Activated CD4-positive, alpha-beta memory T cell treated with anti-CD3 and anti-CD28 coated beads, Interleukin-2, amount 10 ng/mL, durations not matched to agents 7 days and 5 days (primary cell): ENCODE results near the gene CDC20B. TPM values are rescaled to one million over a fixed set of nuclear protein-coding genes. Genes with fewer than 3 reads are reported as not detected.
A peak's percentile ranks its signal among the peaks of the same experiment; 100 is the strongest.
"Not testable (repeated sequence)": the region's sequence is repeated elsewhere in the genome, so short reads cannot be mapped to it uniquely, and the experiment has no call there.

ENCODE experiments used
- CTCF ChIA-PET: fragments of 350-600 bp; sonication (Branson Sonifier 250); formaldehyde crosslinking; loops from one replicate; lab custom pipeline; 2021; ENCODE audit warnings: antibody characterized with exemption, inconsistent platforms; lab: Charles Lee
- POLR2A ChIA-PET: fragments of 350-600 bp; sonication (Branson Sonifier 250); formaldehyde crosslinking; loops from one replicate; lab custom pipeline; 2021; ENCODE audit warnings: antibody characterized with exemption; lab: Charles Lee
- DNase-seq: peaks from one replicate; pipeline ENCODE4 v3.0.0-alpha.2; 2020
- H3K27ac Mint-ChIP-seq: one replicate; pipeline ENCODE4 v1.8.0; 2021; ENCODE audit warnings: mild to moderate bottlenecking, mixed read lengths
- H3K27me3 Mint-ChIP-seq: one replicate; pipeline ENCODE4 v1.8.0; 2021; ENCODE audit warnings: mixed read lengths
- H3K36me3 Mint-ChIP-seq: one replicate; pipeline ENCODE4 v1.8.0; 2021; ENCODE audit warnings: low read depth, mixed read lengths
- H3K4me1 Mint-ChIP-seq: one replicate; pipeline ENCODE4 v1.8.0; 2021; ENCODE audit warnings: mixed read lengths
- H3K4me3 Mint-ChIP-seq: one replicate; pipeline ENCODE4 v1.8.0; 2021; ENCODE audit warnings: mild to moderate bottlenecking, mixed read lengths
- H3K9me3 Mint-ChIP-seq: one replicate; pipeline ENCODE4 v1.8.0; 2021; ENCODE audit warnings: mixed read lengths
- total RNA-seq, 2 experiments: library from RNA; stranded (reverse); gene quantifications; one replicate each; pipeline ENCODE4 v1.2.3, GENCODE V29; 2021

CDC20B gene
- total RNA-seq, 2 experiments from 2014 or later = 0.13 to 0.18 TPM

DNA sequence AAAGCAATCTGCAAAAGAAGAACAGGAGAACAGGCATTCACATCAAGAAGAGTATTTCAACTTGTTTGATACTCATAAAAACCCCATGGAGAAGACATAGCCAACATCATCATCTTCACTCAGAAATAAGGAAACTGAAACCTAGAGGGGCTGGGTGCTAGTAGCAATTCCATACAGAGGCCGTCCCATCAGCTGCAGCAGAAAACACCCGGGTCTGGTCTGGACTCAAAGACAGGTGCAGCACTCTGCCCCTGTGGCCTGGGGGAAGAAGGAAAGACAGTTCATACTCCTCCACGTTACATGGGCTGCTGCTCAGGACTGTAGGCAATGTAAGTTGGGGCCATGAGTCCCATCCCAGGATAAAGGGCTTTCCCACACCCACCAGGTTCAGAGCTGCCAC, 58.9 kb downstream of the CDC20B start:
- ChIA-PET POLR2A (no interaction called here), CTCF (interaction anchor here (1.7 kb wide), 1 partner anchor 169 kb away, joined by 4 read pairs; no protein-coding TSS in a partner anchor)
- Mint-ChIP-seq H3K9me3 (no peaks in the 10 kb centered on the region), H3K4me1 (peaks cover 21% of the 10 kb centered on the region), H3K27me3 (no peaks in the 10 kb centered on the region), H3K4me3 (no peak overlapping the region), H3K27ac (no peak overlapping the region), H3K36me3 (peaks cover 26% of the 10 kb centered on the region)
- DNase-seq = no peak

- H3K36me3 Mint-ChIP-seq = peaks cover 30% of the 10 kb centered on the region
- DNase-seq = no peak
- H3K4me1 Mint-ChIP-seq = peaks cover 27% of the 10 kb centered on the region
- no peak overlapping the region for H3K27ac Mint-ChIP-seq
- no peak overlapping the region for H3K4me3 Mint-ChIP-seq
- H3K9me3 Mint-ChIP-seq = no peaks in the 10 kb centered on the region
- POLR2A ChIA-PET = no interaction called here
- CTCF ChIA-PET = interaction anchor here (1.7 kb wide), 1 partner anchor 169 kb away, joined by 4 read pairs; no protein-coding TSS in a partner anchor
- H3K27me3 Mint-ChIP-seq = peaks cover 2% of the 10 kb centered on the region
These were observed 59.6 kb downstream of the CDC20B start for GRCh38 chr5:55113327-55113726.

- H3K4me3 Mint-ChIP-seq = no peak overlapping the region
- no peak for DNase-seq
- H3K9me3 Mint-ChIP-seq = no peaks in the 10 kb centered on the region
- H3K36me3 Mint-ChIP-seq = peaks cover 55% of the 10 kb centered on the region
- POLR2A ChIA-PET = no interaction called here
- H3K27me3 Mint-ChIP-seq = peaks cover 5% of the 10 kb centered on the region
- H3K27ac Mint-ChIP-seq = no peak overlapping the region
- CTCF ChIA-PET = no interaction called here
- peaks cover 50% of the 10 kb centered on the region for H3K4me1 Mint-ChIP-seq
These were observed 62.8 kb downstream of the CDC20B start for GRCh38 chr5:55110217-55110616.

DNA sequence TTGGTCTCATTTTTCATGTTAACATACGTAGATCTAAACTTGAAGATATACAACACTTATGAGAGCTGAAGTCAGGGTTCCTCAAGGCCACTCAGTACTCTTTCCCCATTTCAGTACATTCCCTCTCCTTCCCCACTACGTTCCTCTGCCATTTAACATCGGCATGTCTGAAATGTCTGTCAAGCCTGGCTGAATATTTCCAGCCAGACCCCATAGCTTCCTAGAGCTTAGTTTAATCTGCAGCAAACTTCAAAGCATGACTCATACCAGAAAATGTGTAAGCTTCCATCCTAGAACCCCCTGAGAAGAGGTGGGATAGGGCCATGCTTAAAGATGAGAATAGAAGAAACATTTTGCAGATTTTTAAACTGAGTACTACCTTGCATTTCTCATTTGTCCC, 64.3 kb downstream of the CDC20B start:
- Mint-ChIP-seq H3K4me3 (no peak overlapping the region), H3K36me3 (peaks cover 71% of the 10 kb centered on the region), H3K4me1 (peaks cover 61% of the 10 kb centered on the region), H3K9me3 (no peaks in the 10 kb centered on the region), H3K27me3 (peaks cover 5% of the 10 kb centered on the region), H3K27ac (no peak overlapping the region)
- ChIA-PET CTCF (interaction anchor here (0.9 to 7.5 kb wide), 3 partner anchors 47 to 165 kb away, joined by 3 to 45 read pairs (median 3); no protein-coding TSS in a partner anchor), POLR2A (interaction anchor here (1.0 to 1.2 kb wide), 3 partner anchors 33 to 200 kb away, joined by 3 to 8 read pairs (median 3); no protein-coding TSS in a partner anchor)
- DNase-seq = no peak

- not testable (repeated sequence) for H3K27ac Mint-ChIP-seq, DNase-seq, H3K9me3 Mint-ChIP-seq, H3K27me3 Mint-ChIP-seq
- ChIA-PET CTCF (interaction anchor here (1.0 to 7.5 kb wide), 4 partner anchors 28 to 203 kb away, joined by 3 to 45 read pairs (median 6); no protein-coding TSS in a partner anchor), POLR2A (interaction anchor here (1.5 to 6.3 kb wide), 4 partner anchors 36 to 81 kb away, joined by 3 to 59 read pairs (median 12); partner anchors contain the start of gene GZMK)
- H3K4me3 Mint-ChIP-seq = peak overlapping the region; percentile 54
- H3K36me3 Mint-ChIP-seq = peaks cover 72% of the 10 kb centered on the region
- H3K4me1 Mint-ChIP-seq = peaks cover 68% of the 10 kb centered on the region
These were observed 67.0 kb downstream of the CDC20B start for GRCh38 chr5:55105976-55106375.

GRCh38 chr5:55104946-55105701, 67.9 kb downstream of the CDC20B start:
- Mint-ChIP-seq H3K36me3 (peaks cover 74% of the 10 kb centered on the region), H3K4me1 (peaks cover 74% of the 10 kb centered on the region), H3K27ac (peak overlapping the region; percentile 93), H3K27me3 (peaks cover 5% of the 10 kb centered on the region), H3K9me3 (peaks cover 9% of the 10 kb centered on the region), H3K4me3 (peak overlapping the region; percentile 83)
- peak; percentile 39 for DNase-seq
- ChIA-PET POLR2A (interaction anchor here (0.6 to 6.3 kb wide), 15 partner anchors 9 to 586 kb away, joined by 3 to 70 read pairs (median 11); partner anchors contain the start of gene GZMK), CTCF (interaction anchor here (0.6 to 7.5 kb wide), 10 partner anchors 29 to 202 kb away, joined by 3 to 45 read pairs (median 6); partner anchors contain the start of gene GPX8)

DNA sequence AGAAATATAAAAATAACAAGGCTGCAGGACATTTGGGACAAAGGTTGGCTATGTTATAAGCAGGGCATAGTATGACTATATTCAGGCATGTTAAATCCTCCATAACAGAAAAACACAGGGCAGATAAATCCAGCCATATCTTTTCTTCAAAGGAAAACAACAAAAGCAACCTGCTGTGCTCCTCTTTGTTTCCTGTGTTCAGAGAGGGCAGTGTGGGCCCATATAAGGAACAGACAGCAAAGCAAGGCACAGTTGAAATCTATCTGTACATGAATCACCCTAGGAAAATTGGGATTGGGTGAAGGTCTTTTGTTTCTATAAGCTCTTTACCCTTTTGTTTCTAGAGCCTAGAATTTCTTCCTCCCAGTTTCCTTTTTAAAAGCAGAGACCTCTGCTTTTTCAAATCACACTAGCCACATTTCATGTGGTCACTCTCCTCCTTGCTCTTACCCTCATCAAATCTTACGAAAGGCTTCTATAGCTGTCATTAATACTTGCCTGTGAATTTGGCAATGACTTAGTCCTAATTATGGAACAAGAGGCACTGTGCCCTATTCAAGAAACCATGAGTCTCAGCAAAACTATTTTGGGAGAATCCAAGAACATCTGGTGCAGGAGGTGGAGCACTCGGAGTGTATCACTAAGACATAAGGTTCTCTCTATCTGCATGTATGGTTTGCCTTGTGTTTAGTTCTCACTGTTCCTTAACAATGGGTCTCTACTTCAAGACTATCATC, 68.8 kb downstream of the CDC20B start:
- Mint-ChIP-seq H3K27ac (peak overlapping the region; percentile 93), H3K36me3 (peaks cover 74% of the 10 kb centered on the region), H3K4me3 (peak overlapping the region; percentile 83), H3K27me3 (peaks cover 7% of the 10 kb centered on the region), H3K4me1 (peaks cover 79% of the 10 kb centered on the region), H3K9me3 (peaks cover 14% of the 10 kb centered on the region)
- ChIA-PET CTCF (interaction anchor here (0.7 to 7.5 kb wide), 14 partner anchors 30 to 259 kb away, joined by 3 to 45 read pairs (median 5); partner anchors contain the start of gene GPX8), POLR2A (interaction anchor here (0.6 to 6.3 kb wide), 17 partner anchors 8 to 586 kb away, joined by 3 to 70 read pairs (median 6); partner anchors contain the start of gene GZMK)
- no peak for DNase-seq

DNA sequence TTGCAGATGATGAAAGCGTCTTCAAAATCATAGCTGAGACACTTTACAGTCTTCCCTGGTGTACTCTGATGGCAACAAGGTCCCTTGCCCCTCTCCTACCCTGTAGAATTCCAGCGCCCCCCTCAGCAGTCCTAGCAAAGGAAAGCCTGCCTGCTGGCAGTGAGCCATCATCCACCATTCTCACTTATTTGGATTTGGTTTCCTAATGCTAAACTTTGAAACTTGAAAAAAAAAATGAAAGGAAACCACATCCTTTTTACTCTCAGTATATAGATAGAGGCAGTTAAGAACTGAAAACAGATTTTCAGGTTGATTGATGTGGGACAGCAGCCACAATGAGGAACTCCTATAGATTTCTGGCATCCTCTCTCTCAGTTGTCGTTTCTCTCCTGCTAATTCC, 70.6 kb downstream of the CDC20B start, which contains the start of gene GZMA:
TSS of gene GZMA (plus strand) at position 299 of the 400 bp plus-strand sequence. CDS start at position 336, 37 bp downstream.
- Mint-ChIP-seq H3K4me3 (peak within 1 kb of the TSS; percentile 83), H3K9me3 (peaks cover 30% of the 10 kb centered on the region), H3K27ac (peak within 1 kb of the TSS; percentile 93), H3K4me1 (peaks cover 81% of the 10 kb centered on the region), H3K27me3 (peaks cover 5% of the 10 kb centered on the region), H3K36me3 (peaks cover 74% of the 10 kb centered on the region)
- DNase-seq = peak; percentile 47
- ChIA-PET POLR2A (interaction anchor here (0.6 to 6.3 kb wide), 14 partner anchors 22 to 491 kb away, joined by 3 to 70 read pairs (median 6); partner anchors contain the start of gene GZMK), CTCF (interaction anchor here (0.7 to 7.5 kb wide), 8 partner anchors 39 to 196 kb away, joined by 3 to 45 read pairs (median 7); no protein-coding TSS in a partner anchor)

- peaks cover 83% of the 10 kb centered on the region for H3K4me1 Mint-ChIP-seq
- H3K9me3 Mint-ChIP-seq = peaks cover 30% of the 10 kb centered on the region
- H3K4me3 Mint-ChIP-seq = peak overlapping the region; percentile 83
- CTCF ChIA-PET = interaction anchor here (0.7 to 7.5 kb wide), 5 partner anchors 9 to 195 kb away, joined by 3 to 45 read pairs (median 4); no protein-coding TSS in a partner anchor
- peak overlapping the region; percentile 93 for H3K27ac Mint-ChIP-seq
- H3K36me3 Mint-ChIP-seq = peaks cover 76% of the 10 kb centered on the region
- H3K27me3 Mint-ChIP-seq = peaks cover 5% of the 10 kb centered on the region
- POLR2A ChIA-PET = interaction anchor here (0.6 to 6.3 kb wide), 12 partner anchors 27 to 491 kb away, joined by 3 to 70 read pairs (median 5); partner anchors contain the start of gene GZMK
- DNase-seq = peak; percentile 48
These were observed 71.3 kb downstream of the CDC20B start for GRCh38 chr5:55101556-55102276.

GRCh38 chr5:55101148-55101547, 71.8 kb downstream of the CDC20B start:
- Mint-ChIP-seq H3K36me3 (peaks cover 74% of the 10 kb centered on the region), H3K9me3 (peaks cover 33% of the 10 kb centered on the region), H3K4me3 (peak overlapping the region; percentile 83), H3K27ac (peak overlapping the region; percentile 93), H3K4me1 (peaks cover 83% of the 10 kb centered on the region)
- not testable (repeated sequence) for DNase-seq, H3K27me3 Mint-ChIP-seq
- POLR2A ChIA-PET = interaction anchor here (0.7 to 6.3 kb wide), 10 partner anchors 27 to 490 kb away, joined by 3 to 70 read pairs (median 6); partner anchors contain the start of gene GZMK
- CTCF ChIA-PET = interaction anchor here (0.9 to 7.5 kb wide), 3 partner anchors 10 to 157 kb away, joined by 3 to 45 read pairs (median 4); no protein-coding TSS in a partner anchor

DNA sequence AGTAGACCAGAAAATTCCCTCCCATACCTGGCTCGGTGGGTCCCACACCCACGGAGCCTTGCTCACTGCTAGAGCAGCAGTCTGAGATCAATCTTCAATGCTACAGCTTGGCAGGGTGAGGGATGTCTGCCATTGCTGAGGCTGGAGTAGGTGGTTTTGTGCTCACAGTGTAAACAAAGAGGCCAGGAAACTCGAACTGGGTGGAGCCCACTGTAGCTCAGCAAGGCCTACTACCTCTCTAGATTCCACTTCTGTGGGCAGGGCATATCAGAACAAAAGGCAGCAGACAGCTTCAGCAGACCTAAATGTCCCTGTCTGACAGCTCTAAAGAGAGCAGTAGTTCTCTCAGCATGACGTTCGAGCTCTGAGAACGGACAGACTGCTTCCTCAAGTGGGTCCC, 76.1 kb downstream of the CDC20B start:
- POLR2A ChIA-PET = interaction anchor here (0.7 to 3.6 kb wide), 12 partner anchors 8 to 152 kb away, joined by 3 to 27 read pairs (median 8); no protein-coding TSS in a partner anchor
- Mint-ChIP-seq H3K4me1 (peaks cover 84% of the 10 kb centered on the region), H3K4me3 (peak overlapping the region; percentile 38), H3K9me3 (peaks cover 39% of the 10 kb centered on the region), H3K27ac (peak overlapping the region; percentile 92), H3K36me3 (peaks cover 73% of the 10 kb centered on the region), H3K27me3 (peaks cover 2% of the 10 kb centered on the region)
- DNase-seq = peak; percentile 76
- CTCF ChIA-PET = interaction anchor here (1.2 to 2.3 kb wide), 4 partner anchors 22 to 152 kb away, joined by 3 to 7 read pairs (median 5); no protein-coding TSS in a partner anchor
